Stimulated activated CD4-positive, alpha-beta T cell treated with anti-CD3 and anti-CD28 coated beads, Interleukin-12 subunit alpha, Interleukin-12 subunit beta, amount 100 ng/mL, for 4 hours (primary cell): ENCODE measurements around the gene PRLHR.
"Not testable (repeated sequence)": the region's sequence is repeated elsewhere in the genome, so short reads cannot be mapped to it uniquely, and the experiment has no call there.

Source experiments
- DNase-seq: peaks from one replicate; pipeline ENCODE4 v3.0.0-alpha.2; 2020

Gene PRLHR

GRCh38 chr10:118595598-118596425, at the start of gene PRLHR:
TSS of gene PRLHR (minus strand) at chr10:118595648. CDS start at chr10:118595244, 404 bp downstream.
- no peak for DNase-seq

GRCh38 chr10:118642228-118642627, 46.8 kb upstream of the PRLHR start:
- DNase-seq = no peak

GRCh38 chr10:118638680-118639079, 43.2 kb upstream of the PRLHR start:
- no peak for DNase-seq

- no peak for DNase-seq
These were observed 40.4 kb upstream of the PRLHR start for GRCh38 chr10:118635674-118636402.

- no peak for DNase-seq
These were observed 38.3 kb upstream of the PRLHR start for GRCh38 chr10:118633786-118634185.

- DNase-seq = no peak
These were observed 33.8 kb upstream of the PRLHR start for GRCh38 chr10:118629211-118629610.

- DNase-seq = no peak
These were observed 32.9 kb upstream of the PRLHR start for GRCh38 chr10:118628397-118628796.

- no peak for DNase-seq
These were observed 31.5 kb upstream of the PRLHR start for GRCh38 chr10:118626953-118627352.

GRCh38 chr10:118625504-118625903, 30.1 kb upstream of the PRLHR start:
- no peak for DNase-seq

GRCh38 chr10:118624747-118625146, 29.3 kb upstream of the PRLHR start:
- no peak for DNase-seq

- DNase-seq = peak; percentile 8
These were observed 26.0 kb upstream of the PRLHR start for GRCh38 chr10:118621304-118621942.

GRCh38 chr10:118613863-118614262, 18.4 kb upstream of the PRLHR start:
- DNase-seq = not testable (repeated sequence)

GRCh38 chr10:118610577-118610976, 15.1 kb upstream of the PRLHR start:
- DNase-seq = no peak

- no peak for DNase-seq
These were observed 12.4 kb upstream of the PRLHR start for GRCh38 chr10:118607768-118608354.

- no peak for DNase-seq
These were observed 10.2 kb upstream of the PRLHR start for GRCh38 chr10:118605694-118606093.

GRCh38 chr10:118596426-118597124, 1.1 kb upstream of the PRLHR start:
- DNase-seq = no peak

GRCh38 chr10:118595064-118595420, 406 bp downstream of the PRLHR start:
- DNase-seq = no peak

GRCh38 chr10:118594392-118595063, 920 bp downstream of the PRLHR start:
- peak; percentile 28 for DNase-seq

GRCh38 chr10:118592675-118593330, 2.6 kb downstream of the PRLHR start:
- DNase-seq = no peak

GRCh38 chr10:118590334-118590733, 5.1 kb downstream of the PRLHR start:
- DNase-seq = no peak

- no peak for DNase-seq
These were observed 7.4 kb downstream of the PRLHR start for GRCh38 chr10:118587881-118588651.
